ENCODE results near the gene TNFRSF19.

DNA sequence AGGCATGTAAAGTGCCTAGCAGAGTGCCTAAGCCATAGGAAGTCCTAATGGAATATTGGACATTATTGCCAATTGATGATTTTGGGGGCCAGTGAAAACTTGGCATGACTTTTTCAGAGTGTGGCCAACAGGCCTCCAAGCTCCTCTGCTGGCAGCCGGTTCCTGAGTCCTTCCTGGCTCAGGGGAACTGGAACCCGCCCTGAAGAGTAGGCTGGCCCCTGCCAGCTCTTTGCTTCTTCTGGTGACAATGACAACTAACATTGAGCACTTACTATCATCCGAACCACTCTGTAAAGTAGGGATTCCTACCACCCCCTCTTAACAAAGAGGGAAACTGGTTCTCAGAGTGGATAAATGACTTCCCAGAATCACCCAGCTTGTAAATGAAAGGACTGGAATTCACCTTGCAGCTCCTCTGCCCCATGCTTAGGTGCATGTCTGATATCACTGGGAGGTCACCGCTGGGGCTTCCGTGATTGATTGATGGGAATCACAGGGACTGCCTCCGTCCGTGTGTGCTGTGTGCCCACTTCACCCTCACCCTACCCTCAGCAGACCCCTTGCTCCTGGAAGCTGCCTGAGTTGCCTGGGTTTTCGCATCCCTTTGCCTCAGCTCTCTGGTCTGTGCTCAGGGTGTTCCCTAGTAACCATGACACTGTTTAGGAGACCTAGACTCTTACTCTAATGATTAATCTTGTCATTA is 50.6 kb downstream of the TNFRSF19 start:
- TF ChIP-seq, protein P1, sequence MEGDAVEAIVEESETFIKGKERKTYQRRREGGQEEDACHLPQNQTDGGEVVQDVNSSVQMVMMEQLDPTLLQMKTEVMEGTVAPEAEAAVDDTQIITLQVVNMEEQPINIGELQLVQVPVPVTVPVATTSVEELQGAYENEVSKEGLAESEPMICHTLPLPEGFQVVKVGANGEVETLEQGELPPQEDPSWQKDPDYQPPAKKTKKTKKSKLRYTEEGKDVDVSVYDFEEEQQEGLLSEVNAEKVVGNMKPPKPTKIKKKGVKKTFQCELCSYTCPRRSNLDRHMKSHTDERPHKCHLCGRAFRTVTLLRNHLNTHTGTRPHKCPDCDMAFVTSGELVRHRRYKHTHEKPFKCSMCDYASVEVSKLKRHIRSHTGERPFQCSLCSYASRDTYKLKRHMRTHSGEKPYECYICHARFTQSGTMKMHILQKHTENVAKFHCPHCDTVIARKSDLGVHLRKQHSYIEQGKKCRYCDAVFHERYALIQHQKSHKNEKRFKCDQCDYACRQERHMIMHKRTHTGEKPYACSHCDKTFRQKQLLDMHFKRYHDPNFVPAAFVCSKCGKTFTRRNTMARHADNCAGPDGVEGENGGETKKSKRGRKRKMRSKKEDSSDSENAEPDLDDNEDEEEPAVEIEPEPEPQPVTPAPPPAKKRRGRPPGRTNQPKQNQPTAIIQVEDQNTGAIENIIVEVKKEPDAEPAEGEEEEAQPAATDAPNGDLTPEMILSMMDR (IDR thresholded peaks at IDR 0.05): no peak
- TF ChIP-seq POLR2A (IDR thresholded peaks at IDR 0.05): no peak

Data from heart left ventricle (tissue), 13 donors.